ENCODE data around the gene SYNC.

Gene SYNC

GRCh38 chr1:32736812-32737791 is 34.5 kb upstream of the SYNC start:
- Histone ChIP-seq H3K9me2 (replicated peaks; ENCODE audit: insufficient read depth, low read length) (no peaks in the 10 kb centered on the region), H3K4me1 (ENCODE audit: low read length) (no peaks in the 10 kb centered on the region; the same call in 1 of the 2 replicates), H3K4me2 (ENCODE audit: low read depth, low read length) (no peak overlapping the region), H3K9me3 (replicated peaks; ENCODE audit: insufficient read depth, low read length) (no peaks in the 10 kb centered on the region), H3K9ac (ENCODE audit: low read length) (no peak overlapping the region), H3K79me2 (ENCODE audit: low read length) (peaks cover 2% of the 10 kb centered on the region), H4K20me1 (ENCODE audit: insufficient read depth, low read length) (no peaks in the 10 kb centered on the region), H3K27ac (ENCODE audit: low read length) (no peak overlapping the region), H3K27me3 (replicated peaks; ENCODE audit: insufficient read depth, low read length) (no peaks in the 10 kb centered on the region), H3F3A (ENCODE audit: insufficient read depth, low read length) (no peaks in the 10 kb centered on the region), H3K4me3 (ENCODE audit: low read length) (no peak overlapping the region), H3K36me3 (replicated peaks; ENCODE audit: insufficient read depth, low read length) (no peaks in the 10 kb centered on the region), H2AFZ (ENCODE audit: low read length) (no peak overlapping the region)
- TF ChIP-seq CTCF (IDR thresholded peaks at IDR 0.05; ENCODE audit: low read length) (no peak), EZH2 (optimal IDR thresholded peaks at IDR 0.05; ENCODE audit: low read depth, low read length) (no peak)
- no peak for DNase-seq

- Histone ChIP-seq H3K9me3 (replicated peaks; ENCODE audit: insufficient read depth, low read length) (no peaks in the 10 kb centered on the region), H4K20me1 (ENCODE audit: insufficient read depth, low read length) (no peaks in the 10 kb centered on the region), H3K27me3 (replicated peaks; ENCODE audit: insufficient read depth, low read length) (no peaks in the 10 kb centered on the region), H3K27ac (ENCODE audit: low read length) (no peak overlapping the region), H3K9ac (ENCODE audit: low read length) (no peak overlapping the region), H3K4me2 (ENCODE audit: low read depth, low read length) (no peak overlapping the region), H3K9me2 (replicated peaks; ENCODE audit: insufficient read depth, low read length) (no peaks in the 10 kb centered on the region), H3K4me3 (ENCODE audit: low read length) (no peak overlapping the region), H3K36me3 (replicated peaks; ENCODE audit: insufficient read depth, low read length) (no peaks in the 10 kb centered on the region), H3K79me2 (ENCODE audit: low read length) (no peaks in the 10 kb centered on the region), H3F3A (ENCODE audit: insufficient read depth, low read length) (no peaks in the 10 kb centered on the region), H3K4me1 (ENCODE audit: low read length) (no peaks in the 10 kb centered on the region), H2AFZ (ENCODE audit: low read length) (no peak overlapping the region)
- TF ChIP-seq EZH2 (optimal IDR thresholded peaks at IDR 0.05; ENCODE audit: low read depth, low read length) (no peak), CTCF (IDR thresholded peaks at IDR 0.05; ENCODE audit: low read length) (no peak), EZH2phosphoT487 (IDR thresholded peaks at IDR 0.05; ENCODE audit: low read length) (no peak)
- no peak for DNase-seq
Measured at GRCh38 chr1:32733582-32734321, 31.2 kb upstream of the SYNC start.

- Histone ChIP-seq H3K27ac (ENCODE audit: low read length) (no peak overlapping the region), H3F3A (ENCODE audit: insufficient read depth, low read length) (no peaks in the 10 kb centered on the region), H3K27me3 (replicated peaks; ENCODE audit: insufficient read depth, low read length) (no peaks in the 10 kb centered on the region), H3K79me2 (ENCODE audit: low read length) (no peaks in the 10 kb centered on the region), H3K4me2 (ENCODE audit: low read depth, low read length) (no peak overlapping the region), H3K36me3 (replicated peaks; ENCODE audit: insufficient read depth, low read length) (no peaks in the 10 kb centered on the region), H3K4me1 (ENCODE audit: low read length) (peaks cover 13% of the 10 kb centered on the region), H4K20me1 (ENCODE audit: insufficient read depth, low read length) (no peaks in the 10 kb centered on the region), H3K4me3 (ENCODE audit: low read length) (no peak overlapping the region), H3K9me2 (replicated peaks; ENCODE audit: insufficient read depth, low read length) (no peaks in the 10 kb centered on the region), H3K9me3 (replicated peaks; ENCODE audit: insufficient read depth, low read length) (no peaks in the 10 kb centered on the region), H2AFZ (ENCODE audit: low read length) (no peak overlapping the region), H3K9ac (ENCODE audit: low read length) (no peak overlapping the region)
- no peak for DNase-seq
- TF ChIP-seq EZH2phosphoT487 (IDR thresholded peaks at IDR 0.05; ENCODE audit: low read length) (no peak), EZH2 (optimal IDR thresholded peaks at IDR 0.05; ENCODE audit: low read depth, low read length) (no peak), CTCF (IDR thresholded peaks at IDR 0.05; ENCODE audit: low read length) (no peak)
Measured at GRCh38 chr1:32729254-32730046, 26.9 kb upstream of the SYNC start.
